ENCODE measurements around the gene ATP5IF1.

ATP5IF1 gene

GRCh38 chr1:28235755-28236655 is at the start of gene ATP5IF1:
Gene ATP5IF1, plus strand, starts transcription at chr1:28236124. Its CDS starts 60 bp downstream, at chr1:28236184.
- DNase-seq (ENCODE audit: low read depth in 2 of 3, low spot score in 1 of 3): peak; percentile 91 to 93 (median 92)

GRCh38 chr1:28190337-28190979 is 45.5 kb upstream of the ATP5IF1 start:
- DNase-seq (ENCODE audit: low read depth in 2 of 3, low spot score in 1 of 3): no peak

- DNase-seq (ENCODE audit: low read depth in 2 of 3, low spot score in 1 of 3): no peak
Measured at GRCh38 chr1:28190996-28191645, 44.8 kb upstream of the ATP5IF1 start.

- no peak for DNase-seq (ENCODE audit: low read depth in 2 of 3, low spot score in 1 of 3)
Measured at GRCh38 chr1:28193701-28194161, 42.2 kb upstream of the ATP5IF1 start.

- no peak for DNase-seq (ENCODE audit: low read depth in 2 of 3, low spot score in 1 of 3)
Measured at GRCh38 chr1:28194326-28195035, 41.4 kb upstream of the ATP5IF1 start.

- no peak for DNase-seq (ENCODE audit: low read depth in 2 of 3, low spot score in 1 of 3)
Measured at GRCh38 chr1:28195780-28196179, 40.1 kb upstream of the ATP5IF1 start.

- no peak for DNase-seq (ENCODE audit: low read depth in 2 of 3, low spot score in 1 of 3)
Measured at GRCh38 chr1:28196330-28196729, 39.6 kb upstream of the ATP5IF1 start.

GRCh38 chr1:28197682-28198415 is 38.1 kb upstream of the ATP5IF1 start:
- DNase-seq (ENCODE audit: low read depth in 2 of 3, low spot score in 1 of 3): no peak

GRCh38 chr1:28199328-28200233 is 36.3 kb upstream of the ATP5IF1 start:
- peak; percentile 46 to 52 (median 51) for DNase-seq (ENCODE audit: low read depth in 2 of 3, low spot score in 1 of 3)

GRCh38 chr1:28200234-28200873 is 35.6 kb upstream of the ATP5IF1 start:
- DNase-seq (ENCODE audit: low read depth in 2 of 3, low spot score in 1 of 3): no peak

- no peak for DNase-seq (ENCODE audit: low read depth in 2 of 3, low spot score in 1 of 3)
Measured at GRCh38 chr1:28205243-28205642, 30.7 kb upstream of the ATP5IF1 start.

- DNase-seq (ENCODE audit: low read depth in 2 of 3, low spot score in 1 of 3): peak; percentile 15 to 47 (median 21)
Measured at GRCh38 chr1:28208818-28209441, 27.0 kb upstream of the ATP5IF1 start.

GRCh38 chr1:28209700-28210099 is 26.2 kb upstream of the ATP5IF1 start:
- DNase-seq (ENCODE audit: low read depth in 2 of 3, low spot score in 1 of 3): no peak

GRCh38 chr1:28213315-28213714 is 22.6 kb upstream of the ATP5IF1 start:
- DNase-seq (ENCODE audit: low read depth in 2 of 3, low spot score in 1 of 3): no peak

GRCh38 chr1:28229089-28229488 is 6.8 kb upstream of the ATP5IF1 start:
- no peak for DNase-seq (ENCODE audit: low read depth in 2 of 3, low spot score in 1 of 3)

- no peak for DNase-seq (ENCODE audit: low read depth in 2 of 3, low spot score in 1 of 3)
Measured at GRCh38 chr1:28229996-28230395, 5.9 kb upstream of the ATP5IF1 start.

GRCh38 chr1:28232558-28233263 is 3.2 kb upstream of the ATP5IF1 start, which contains the start of gene DNAJC8:
Gene DNAJC8, minus strand, starts transcription at chr1:28233029. Its CDS starts 31 bp downstream, at chr1:28232998.
- peak; percentile 88 to 95 (median 95) for DNase-seq (ENCODE audit: low read depth in 2 of 3, low spot score in 1 of 3)

- DNase-seq (ENCODE audit: low read depth in 2 of 3, low spot score in 1 of 3): no peak
Measured at GRCh38 chr1:28233264-28233606, 2.7 kb upstream of the ATP5IF1 start.
